Measurements from ENCODE around the gene LRRC72. TPM values are rescaled to one million over a fixed set of nuclear protein-coding genes. Genes with fewer than 3 reads are reported as not detected.
"Not testable (repeated sequence)": the region's sequence is repeated elsewhere in the genome, so short reads cannot be mapped to it uniquely, and the experiment has no call there.

Gene LRRC72
- total RNA-seq, 1 experiment from 2014 or later, result not detected

DNA sequence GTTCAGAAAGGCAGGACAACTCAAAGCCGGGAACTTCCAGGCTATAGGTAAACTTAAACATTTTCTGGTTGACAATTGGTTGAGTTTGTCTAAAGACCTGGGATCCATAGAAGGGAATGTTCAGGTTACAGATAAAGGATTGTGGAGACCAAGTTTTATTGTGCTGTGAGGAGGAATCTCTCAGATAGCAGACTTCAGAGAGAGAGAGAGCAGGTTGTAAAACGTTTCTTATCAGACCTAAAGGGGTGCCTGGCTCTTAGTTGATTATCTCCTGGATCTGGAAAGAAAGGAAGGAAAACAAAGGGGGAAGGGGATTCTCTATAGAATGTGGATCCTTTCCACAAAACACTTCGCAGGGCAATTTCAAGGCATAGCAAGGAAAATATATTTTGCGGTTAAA, 69.0 kb downstream of the LRRC72 start:
- ATAC-seq; H3K27me3 ChIP-seq (ENCODE audit: control insufficient read depth, insufficient read depth, low read length); CTCF ChIA-PET; BruUV-seq (replicated peaks); H3K36me3 ChIP-seq (ENCODE audit: control insufficient read depth, insufficient read depth, low read length); DNase-seq (ENCODE audit: low read depth, low spot score); H3K4me3 ChIP-seq (ENCODE audit: low read depth in 2 of 2, low read length in 2 of 2); H3K27ac ChIP-seq (ENCODE audit: low read length); intact Hi-C loops (cut with micrococcal nuclease; ENCODE audit: unreplicated experiment); H3K4me1 ChIP-seq (ENCODE audit: control insufficient read depth, insufficient read depth, low read length); in situ Hi-C loops (cut with HindIII; ENCODE audit: low pct_unique_long_range_greater_than_20kb, low sequenced_read_pairs); H3K9me3 ChIP-seq (ENCODE audit: control insufficient read depth, insufficient read depth, low read depth, low read length): not testable (repeated sequence)
- POLR2A ChIA-PET, result interaction anchor here (0.6 kb wide), 1 partner anchor 82 kb away, joined by 4 read pairs; no protein-coding TSS in a partner anchor

DNA sequence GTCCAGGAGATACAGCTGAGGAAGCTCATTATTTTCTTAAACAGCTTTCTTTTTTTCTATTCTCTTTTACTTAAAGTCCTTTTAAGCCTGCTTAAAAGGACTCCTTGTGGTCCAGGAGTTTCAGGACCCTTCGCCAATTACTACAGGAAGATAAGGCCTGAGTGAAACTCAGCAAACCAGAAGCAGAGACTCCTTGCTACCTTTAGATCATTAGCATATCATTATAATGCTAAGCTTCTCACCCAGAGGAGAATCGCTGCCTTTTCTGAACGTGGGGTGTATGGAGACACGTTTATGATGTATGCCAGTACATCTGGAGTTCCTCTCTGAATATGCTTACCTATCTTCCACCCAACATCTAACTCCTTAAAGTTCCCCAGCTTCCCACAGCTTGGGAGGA, 71.4 kb downstream of the LRRC72 start:
- ChIA-PET CTCF (no interaction called here), POLR2A (interaction anchor here (0.5 kb wide), 1 partner anchor 48 kb away, joined by 4 read pairs; the partner anchor contains the start of gene ANKMY2)
- no peak overlapping the region for H3K4me3 ChIP-seq (ENCODE audit: low read depth in 2 of 2, low read length in 2 of 2)
- TF ChIP-seq POLR2AphosphoS5 (IDR thresholded peaks at IDR 0.05; ENCODE audit: low read depth, low read length) (no peak), TCF7L2 (IDR thresholded peaks at IDR 0.05; ENCODE audit: low read depth, low read length) (no peak), SIN3A (IDR thresholded peaks at IDR 0.05; ENCODE audit: borderline replicate concordance, insufficient read depth, low read depth, low read length) (no peak)
- TF ChIP-seq, protein P1, sequence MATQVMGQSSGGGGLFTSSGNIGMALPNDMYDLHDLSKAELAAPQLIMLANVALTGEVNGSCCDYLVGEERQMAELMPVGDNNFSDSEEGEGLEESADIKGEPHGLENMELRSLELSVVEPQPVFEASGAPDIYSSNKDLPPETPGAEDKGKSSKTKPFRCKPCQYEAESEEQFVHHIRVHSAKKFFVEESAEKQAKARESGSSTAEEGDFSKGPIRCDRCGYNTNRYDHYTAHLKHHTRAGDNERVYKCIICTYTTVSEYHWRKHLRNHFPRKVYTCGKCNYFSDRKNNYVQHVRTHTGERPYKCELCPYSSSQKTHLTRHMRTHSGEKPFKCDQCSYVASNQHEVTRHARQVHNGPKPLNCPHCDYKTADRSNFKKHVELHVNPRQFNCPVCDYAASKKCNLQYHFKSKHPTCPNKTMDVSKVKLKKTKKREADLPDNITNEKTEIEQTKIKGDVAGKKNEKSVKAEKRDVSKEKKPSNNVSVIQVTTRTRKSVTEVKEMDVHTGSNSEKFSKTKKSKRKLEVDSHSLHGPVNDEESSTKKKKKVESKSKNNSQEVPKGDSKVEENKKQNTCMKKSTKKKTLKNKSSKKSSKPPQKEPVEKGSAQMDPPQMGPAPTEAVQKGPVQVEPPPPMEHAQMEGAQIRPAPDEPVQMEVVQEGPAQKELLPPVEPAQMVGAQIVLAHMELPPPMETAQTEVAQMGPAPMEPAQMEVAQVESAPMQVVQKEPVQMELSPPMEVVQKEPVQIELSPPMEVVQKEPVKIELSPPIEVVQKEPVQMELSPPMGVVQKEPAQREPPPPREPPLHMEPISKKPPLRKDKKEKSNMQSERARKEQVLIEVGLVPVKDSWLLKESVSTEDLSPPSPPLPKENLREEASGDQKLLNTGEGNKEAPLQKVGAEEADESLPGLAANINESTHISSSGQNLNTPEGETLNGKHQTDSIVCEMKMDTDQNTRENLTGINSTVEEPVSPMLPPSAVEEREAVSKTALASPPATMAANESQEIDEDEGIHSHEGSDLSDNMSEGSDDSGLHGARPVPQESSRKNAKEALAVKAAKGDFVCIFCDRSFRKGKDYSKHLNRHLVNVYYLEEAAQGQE (IDR thresholded peaks at IDR 0.05; ENCODE audit: insufficient read depth in 1 of 2, low read depth in 2 of 2, low read length in 1 of 2), result no peak
- TF ChIP-seq, protein P2, sequence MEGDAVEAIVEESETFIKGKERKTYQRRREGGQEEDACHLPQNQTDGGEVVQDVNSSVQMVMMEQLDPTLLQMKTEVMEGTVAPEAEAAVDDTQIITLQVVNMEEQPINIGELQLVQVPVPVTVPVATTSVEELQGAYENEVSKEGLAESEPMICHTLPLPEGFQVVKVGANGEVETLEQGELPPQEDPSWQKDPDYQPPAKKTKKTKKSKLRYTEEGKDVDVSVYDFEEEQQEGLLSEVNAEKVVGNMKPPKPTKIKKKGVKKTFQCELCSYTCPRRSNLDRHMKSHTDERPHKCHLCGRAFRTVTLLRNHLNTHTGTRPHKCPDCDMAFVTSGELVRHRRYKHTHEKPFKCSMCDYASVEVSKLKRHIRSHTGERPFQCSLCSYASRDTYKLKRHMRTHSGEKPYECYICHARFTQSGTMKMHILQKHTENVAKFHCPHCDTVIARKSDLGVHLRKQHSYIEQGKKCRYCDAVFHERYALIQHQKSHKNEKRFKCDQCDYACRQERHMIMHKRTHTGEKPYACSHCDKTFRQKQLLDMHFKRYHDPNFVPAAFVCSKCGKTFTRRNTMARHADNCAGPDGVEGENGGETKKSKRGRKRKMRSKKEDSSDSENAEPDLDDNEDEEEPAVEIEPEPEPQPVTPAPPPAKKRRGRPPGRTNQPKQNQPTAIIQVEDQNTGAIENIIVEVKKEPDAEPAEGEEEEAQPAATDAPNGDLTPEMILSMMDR (IDR thresholded peaks at IDR 0.05), result no peak
- no peak for DNase-seq (ENCODE audit: low read depth, low spot score)
- no peak for ATAC-seq
- intact Hi-C loops (cut with micrococcal nuclease; ENCODE audit: unreplicated experiment) (no loop called here), in situ Hi-C loops (cut with HindIII; ENCODE audit: low pct_unique_long_range_greater_than_20kb, low sequenced_read_pairs) (no loop called here)
- no peaks in the 10 kb centered on the region for H3K4me1 ChIP-seq (ENCODE audit: control insufficient read depth, insufficient read depth, low read length)
- H3K36me3 ChIP-seq (ENCODE audit: control insufficient read depth, insufficient read depth, low read length), result 0 out of 2 replicates have a peak, but pooled peaks cover 5% of the 10 kb centered on the region
- H3K27ac ChIP-seq (ENCODE audit: low read length), result no peak overlapping the region
- no peaks in the 10 kb centered on the region for H3K9me3 ChIP-seq (ENCODE audit: control insufficient read depth, insufficient read depth, low read depth, low read length)
- H3K27me3 ChIP-seq (ENCODE audit: control insufficient read depth, insufficient read depth, low read length), result no peaks in the 10 kb centered on the region
- BruUV-seq (replicated peaks), result no TSS peak

DNA sequence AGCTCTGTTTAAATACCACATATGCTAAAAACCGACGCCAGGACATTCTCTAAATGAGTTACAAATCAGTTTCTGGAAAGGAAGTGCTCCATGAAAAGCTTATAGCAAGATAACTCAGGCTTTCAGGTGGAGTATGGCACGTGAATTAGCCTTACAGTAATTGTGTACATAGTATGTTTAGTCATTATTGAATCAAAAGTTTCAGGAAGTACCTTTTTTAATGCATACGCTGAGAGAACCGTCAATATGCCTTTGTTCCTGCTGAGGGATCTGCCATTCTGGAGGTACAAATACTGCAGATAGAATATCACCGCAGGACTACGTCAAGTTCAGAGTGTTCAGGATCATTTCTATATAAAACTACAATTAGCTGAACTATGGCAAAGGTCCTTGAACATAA, 73.2 kb downstream of the LRRC72 start:
- no peaks in the 10 kb centered on the region for H3K9me3 ChIP-seq (ENCODE audit: control insufficient read depth, insufficient read depth, low read depth, low read length)
- H3K27me3 ChIP-seq (ENCODE audit: control insufficient read depth, insufficient read depth, low read length), result no peaks in the 10 kb centered on the region
- no peak overlapping the region for H3K4me3 ChIP-seq (ENCODE audit: low read depth in 2 of 2, low read length in 2 of 2)
- no peak overlapping the region for H3K27ac ChIP-seq (ENCODE audit: low read length)
- ATAC-seq (no peak), DNase-seq (ENCODE audit: low read depth, low spot score) (no peak)
- CTCF ChIA-PET, result no interaction called here
- POLR2A ChIA-PET, result interaction anchor here (0.5 kb wide), 1 partner anchor 32 kb away, joined by 3 read pairs; no protein-coding TSS in a partner anchor
- H3K36me3 ChIP-seq (ENCODE audit: control insufficient read depth, insufficient read depth, low read length), result peaks cover 9% of the 10 kb centered on the region; the same call in 1 of the 2 replicates
- BruUV-seq (replicated peaks), result no TSS peak
- in situ Hi-C loops (cut with HindIII; ENCODE audit: low pct_unique_long_range_greater_than_20kb, low sequenced_read_pairs) (no loop called here), intact Hi-C loops (cut with micrococcal nuclease; ENCODE audit: unreplicated experiment) (no loop called here)
- TF ChIP-seq, protein P2 (IDR thresholded peaks at IDR 0.05), result no peak
- TF ChIP-seq TCF7L2 (IDR thresholded peaks at IDR 0.05; ENCODE audit: low read depth, low read length), result no peak
- no peak for TF ChIP-seq POLR2AphosphoS5 (IDR thresholded peaks at IDR 0.05; ENCODE audit: low read depth, low read length)
- TF ChIP-seq, protein P1 (IDR thresholded peaks at IDR 0.05; ENCODE audit: insufficient read depth in 1 of 2, low read depth in 2 of 2, low read length in 1 of 2), result no peak
- H3K4me1 ChIP-seq (ENCODE audit: control insufficient read depth, insufficient read depth, low read length), result no peaks in the 10 kb centered on the region
